ENCODE measurements around the gene S1PR1.

S1PR1 gene

DNA sequence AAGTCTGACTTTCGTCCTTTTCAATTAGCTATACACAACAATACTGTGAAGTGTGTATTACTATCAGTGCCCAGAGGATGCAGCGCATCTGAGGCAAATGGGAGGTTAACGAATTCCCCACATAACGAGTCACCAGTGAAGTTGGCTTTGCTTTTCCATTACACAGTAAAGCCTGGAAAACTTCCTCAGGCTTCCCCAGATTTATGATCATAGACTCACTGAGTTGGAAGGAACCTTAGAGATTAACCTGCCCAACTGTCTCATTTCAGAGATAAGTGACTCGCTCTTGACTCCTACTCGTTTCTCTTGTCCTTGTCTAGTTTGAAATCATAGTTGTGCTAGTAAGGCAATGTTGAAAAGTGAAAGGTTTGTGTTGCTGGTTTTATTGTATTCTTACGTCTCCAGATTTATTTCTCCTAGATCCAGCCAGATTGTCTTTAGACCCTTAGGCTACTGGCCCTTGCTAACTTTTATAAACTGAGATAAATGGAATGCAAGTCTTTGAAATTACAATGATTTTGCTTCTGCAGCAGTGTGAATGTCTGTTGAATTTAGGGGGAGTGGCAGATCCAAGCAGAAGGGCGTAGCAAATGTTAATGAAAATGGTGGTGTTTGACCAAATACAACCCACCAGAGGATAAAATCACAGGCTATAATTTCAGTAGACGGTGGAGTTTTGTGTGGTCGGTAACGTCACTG, 17.3 kb downstream of the S1PR1 start:
- TF ChIP-seq SIN3A (IDR thresholded peaks at IDR 0.05; ENCODE audit: borderline replicate concordance, insufficient read depth, low read length) (no peak), FOXP2 (optimal IDR thresholded peaks at IDR 0.05; ENCODE audit: borderline replicate concordance, extremely low read depth, extremely low read length, insufficient read depth) (no peak), POLR2AphosphoS5 (IDR thresholded peaks at IDR 0.05; ENCODE audit: low read depth, low read length) (no peak), TAF1 (IDR thresholded peaks at IDR 0.05; ENCODE audit: borderline replicate concordance, insufficient read depth, low read length) (no peak)
- TF ChIP-seq, protein P1, sequence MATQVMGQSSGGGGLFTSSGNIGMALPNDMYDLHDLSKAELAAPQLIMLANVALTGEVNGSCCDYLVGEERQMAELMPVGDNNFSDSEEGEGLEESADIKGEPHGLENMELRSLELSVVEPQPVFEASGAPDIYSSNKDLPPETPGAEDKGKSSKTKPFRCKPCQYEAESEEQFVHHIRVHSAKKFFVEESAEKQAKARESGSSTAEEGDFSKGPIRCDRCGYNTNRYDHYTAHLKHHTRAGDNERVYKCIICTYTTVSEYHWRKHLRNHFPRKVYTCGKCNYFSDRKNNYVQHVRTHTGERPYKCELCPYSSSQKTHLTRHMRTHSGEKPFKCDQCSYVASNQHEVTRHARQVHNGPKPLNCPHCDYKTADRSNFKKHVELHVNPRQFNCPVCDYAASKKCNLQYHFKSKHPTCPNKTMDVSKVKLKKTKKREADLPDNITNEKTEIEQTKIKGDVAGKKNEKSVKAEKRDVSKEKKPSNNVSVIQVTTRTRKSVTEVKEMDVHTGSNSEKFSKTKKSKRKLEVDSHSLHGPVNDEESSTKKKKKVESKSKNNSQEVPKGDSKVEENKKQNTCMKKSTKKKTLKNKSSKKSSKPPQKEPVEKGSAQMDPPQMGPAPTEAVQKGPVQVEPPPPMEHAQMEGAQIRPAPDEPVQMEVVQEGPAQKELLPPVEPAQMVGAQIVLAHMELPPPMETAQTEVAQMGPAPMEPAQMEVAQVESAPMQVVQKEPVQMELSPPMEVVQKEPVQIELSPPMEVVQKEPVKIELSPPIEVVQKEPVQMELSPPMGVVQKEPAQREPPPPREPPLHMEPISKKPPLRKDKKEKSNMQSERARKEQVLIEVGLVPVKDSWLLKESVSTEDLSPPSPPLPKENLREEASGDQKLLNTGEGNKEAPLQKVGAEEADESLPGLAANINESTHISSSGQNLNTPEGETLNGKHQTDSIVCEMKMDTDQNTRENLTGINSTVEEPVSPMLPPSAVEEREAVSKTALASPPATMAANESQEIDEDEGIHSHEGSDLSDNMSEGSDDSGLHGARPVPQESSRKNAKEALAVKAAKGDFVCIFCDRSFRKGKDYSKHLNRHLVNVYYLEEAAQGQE (IDR thresholded peaks at IDR 0.05; ENCODE audit: insufficient read depth in 1 of 2, low read depth in 2 of 2, low read length in 2 of 2): no peak

DNA sequence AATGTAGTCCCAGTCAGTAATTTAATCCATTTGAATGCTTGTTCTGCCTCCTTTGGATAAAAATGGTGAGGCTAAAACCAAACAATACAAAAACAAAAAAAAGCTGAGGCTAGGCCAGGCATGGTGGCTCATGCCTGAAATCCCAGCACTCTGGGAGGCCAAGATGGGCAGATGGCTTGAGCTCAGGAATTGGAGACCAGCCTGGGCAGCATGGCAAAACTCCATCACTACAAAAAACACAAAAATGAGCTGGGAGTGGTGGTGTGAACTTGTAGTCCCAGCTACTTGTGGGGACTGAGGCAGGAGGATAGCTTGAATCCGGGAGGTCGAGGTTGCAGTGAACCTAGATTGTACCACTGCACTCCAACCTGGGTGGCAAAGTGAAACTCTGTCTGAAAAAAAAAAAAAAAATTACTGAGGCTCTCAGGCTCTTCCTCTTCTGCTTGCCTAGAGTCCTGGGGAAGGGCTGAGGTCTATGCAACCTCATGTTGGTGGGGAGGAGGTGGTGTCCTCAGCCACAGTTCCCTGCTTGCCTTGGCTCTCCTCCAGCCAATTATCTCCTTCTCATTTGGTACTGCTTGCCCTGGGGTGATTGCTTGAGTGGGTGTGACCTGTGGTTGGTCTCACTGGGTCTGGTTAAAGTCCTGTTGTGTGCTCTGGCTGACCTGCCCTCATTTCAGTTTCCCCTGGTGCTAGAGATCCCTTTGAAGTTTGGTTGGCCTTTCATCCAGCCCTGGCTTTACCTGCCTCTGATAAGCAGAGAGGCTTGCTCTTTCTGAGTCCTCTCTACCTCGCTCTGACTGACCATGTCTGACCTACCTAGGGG, 20.9 kb downstream of the S1PR1 start:
- TF ChIP-seq FOXP2 (optimal IDR thresholded peaks at IDR 0.05; ENCODE audit: borderline replicate concordance, extremely low read depth, extremely low read length, insufficient read depth) (no peak), POLR2AphosphoS5 (IDR thresholded peaks at IDR 0.05; ENCODE audit: low read depth, low read length) (no peak)

DNA sequence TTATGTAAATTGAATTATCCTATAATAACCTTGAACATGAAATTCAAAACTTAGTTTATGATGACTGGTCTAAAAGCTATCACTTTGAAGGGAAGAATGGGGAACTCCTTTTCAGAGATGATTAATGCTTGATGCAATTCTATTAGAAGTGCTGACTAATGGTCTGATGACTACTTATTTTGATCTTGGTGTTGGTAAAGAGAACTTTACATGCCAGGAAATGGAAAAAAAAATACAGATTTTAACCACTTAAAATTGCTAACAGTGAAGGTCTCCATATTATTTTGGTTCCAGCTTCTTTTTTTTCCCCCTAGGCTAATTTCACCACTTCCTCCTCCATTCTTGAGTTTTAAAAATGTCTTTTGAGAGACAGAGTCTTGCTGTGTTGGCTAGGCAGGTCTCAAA, 22.9 kb downstream of the S1PR1 start:
- TF ChIP-seq FOXP2 (optimal IDR thresholded peaks at IDR 0.05; ENCODE audit: borderline replicate concordance, extremely low read depth, extremely low read length, insufficient read depth): no peak
- TF ChIP-seq, protein P1 (IDR thresholded peaks at IDR 0.05; ENCODE audit: insufficient read depth in 1 of 2, low read depth in 2 of 2, low read length in 2 of 2): no peak
- TF ChIP-seq TAF1 (IDR thresholded peaks at IDR 0.05; ENCODE audit: borderline replicate concordance, insufficient read depth, low read length): no peak
- TF ChIP-seq POLR2AphosphoS5 (IDR thresholded peaks at IDR 0.05; ENCODE audit: low read depth, low read length): no peak
- no peak for TF ChIP-seq SIN3A (IDR thresholded peaks at IDR 0.05; ENCODE audit: borderline replicate concordance, insufficient read depth, low read length)

DNA sequence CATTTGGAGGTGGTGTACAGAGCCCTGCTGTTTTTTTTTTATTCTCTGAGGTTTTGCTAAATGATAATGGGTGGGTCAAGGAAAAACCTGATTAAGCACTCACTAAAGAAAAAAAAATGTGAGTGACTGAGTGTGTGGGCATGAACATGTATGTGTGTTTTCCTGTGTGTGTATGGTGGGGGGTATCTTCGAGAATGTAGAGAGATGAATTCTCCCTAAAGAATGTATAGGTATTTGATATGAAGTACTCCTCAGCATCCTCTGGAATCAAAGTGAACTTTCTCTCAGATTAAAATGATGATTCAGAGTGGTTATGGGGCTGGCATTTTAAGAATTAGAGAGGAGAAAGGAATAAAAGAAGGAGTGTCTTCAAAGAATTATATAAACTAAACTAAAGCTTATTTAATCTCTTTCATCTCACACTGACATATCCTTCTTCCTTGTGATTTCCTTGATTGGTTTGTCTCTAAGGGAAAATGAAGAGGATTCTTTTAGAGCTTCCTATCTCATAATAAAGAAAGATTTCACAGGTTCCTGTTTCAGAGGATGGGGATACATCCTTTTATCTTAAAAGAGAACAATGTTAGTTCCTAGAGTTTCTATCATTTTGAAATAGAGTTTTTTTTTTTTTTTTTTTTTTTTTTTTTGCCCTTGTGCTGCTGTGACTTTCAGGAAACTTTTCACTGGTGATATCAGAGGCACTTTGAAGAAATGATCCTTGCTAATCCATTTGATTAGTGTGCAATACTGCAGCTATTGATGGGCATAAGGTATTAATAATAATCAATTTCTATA, 23.9 kb downstream of the S1PR1 start:
- TF ChIP-seq SIN3A (IDR thresholded peaks at IDR 0.05; ENCODE audit: borderline replicate concordance, insufficient read depth, low read length) (no peak), POLR2AphosphoS5 (IDR thresholded peaks at IDR 0.05; ENCODE audit: low read depth, low read length) (no peak), TAF1 (IDR thresholded peaks at IDR 0.05; ENCODE audit: borderline replicate concordance, insufficient read depth, low read length) (no peak), FOXP2 (optimal IDR thresholded peaks at IDR 0.05; ENCODE audit: borderline replicate concordance, extremely low read depth, extremely low read length, insufficient read depth) (no peak)
- TF ChIP-seq, protein P1 (IDR thresholded peaks at IDR 0.05; ENCODE audit: insufficient read depth in 1 of 2, low read depth in 2 of 2, low read length in 2 of 2): no peak

DNA sequence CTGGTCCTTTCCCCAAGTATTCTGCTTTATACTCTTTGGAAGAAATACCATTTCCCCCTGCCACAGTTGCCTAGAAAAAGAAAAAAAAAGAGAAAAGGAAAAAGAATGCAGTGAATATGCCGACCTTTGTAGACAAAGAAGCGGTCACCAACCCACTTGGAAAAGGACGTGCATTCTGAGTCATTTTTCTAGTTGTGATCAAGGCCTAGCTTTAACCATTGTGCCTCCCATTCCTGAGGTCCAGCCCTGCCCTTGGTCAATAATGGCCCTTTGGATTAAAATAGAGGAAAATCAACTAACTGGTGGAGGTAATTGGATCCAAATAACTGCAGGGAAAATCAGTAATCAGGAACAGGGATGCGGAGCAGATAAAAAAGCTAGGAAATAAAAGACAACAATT, 24.8 kb downstream of the S1PR1 start:
- TF ChIP-seq FOXP2 (optimal IDR thresholded peaks at IDR 0.05; ENCODE audit: borderline replicate concordance, extremely low read depth, extremely low read length, insufficient read depth) (no peak), TAF1 (IDR thresholded peaks at IDR 0.05; ENCODE audit: borderline replicate concordance, insufficient read depth, low read length) (no peak), SIN3A (IDR thresholded peaks at IDR 0.05; ENCODE audit: borderline replicate concordance, insufficient read depth, low read length) (no peak), POLR2AphosphoS5 (IDR thresholded peaks at IDR 0.05; ENCODE audit: low read depth, low read length) (no peak)
- TF ChIP-seq, protein P1 (IDR thresholded peaks at IDR 0.05; ENCODE audit: insufficient read depth in 1 of 2, low read depth in 2 of 2, low read length in 2 of 2): no peak
